ENCODE data around the gene ZNF146. TPM values are rescaled to one million over a fixed set of nuclear protein-coding genes. Genes with fewer than 3 reads are reported as not detected.

The ZNF146 gene
- total and polyA plus RNA-seq, 9 donors: 38.1 to 73.8 (median 56.2) TPM

DNA sequence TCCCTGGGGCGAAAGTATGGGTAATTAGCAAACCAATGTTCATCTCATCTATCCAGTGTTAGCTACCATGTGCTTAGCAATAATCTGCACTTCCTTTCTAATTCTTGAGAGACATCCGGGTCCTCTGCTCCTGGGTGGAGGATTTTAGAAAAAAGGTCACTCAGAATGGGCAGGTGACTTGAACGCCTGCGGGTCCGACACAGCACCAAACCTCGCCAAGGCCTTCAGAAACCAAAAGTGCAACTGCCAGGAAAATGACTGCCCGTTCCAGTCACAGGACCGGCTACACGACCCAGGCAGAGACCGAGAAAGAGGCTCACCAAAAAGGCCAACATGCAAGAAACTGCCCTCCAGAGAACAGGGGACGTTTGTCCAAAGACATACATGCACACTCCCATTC lies 39.9 kb downstream of the ZNF146 start:
- Histone ChIP-seq H3K36me3 (no peaks in the 10 kb centered on the region), H3K4me3 (no peak overlapping the region), H3K9me3 (no peaks in the 10 kb centered on the region), H3K4me1 (ENCODE audit: insufficient read depth) (no peaks in the 10 kb centered on the region), H3K27ac (no peak overlapping the region), H3K27me3 (no peaks in the 10 kb centered on the region)
- WGBS, 3 donors: 95 to 97% (median 97%) methylated on average over 11 of the region's 11 CpGs
- no peak for DNase-seq
- TF ChIP-seq EP300 (IDR thresholded peaks at IDR 0.05): no peak
- no peak for TF ChIP-seq CTCF (IDR thresholded peaks at IDR 0.05)
- TF ChIP-seq POLR2A (IDR thresholded peaks at IDR 0.05): no peak
- intact Hi-C loops (cut with DNase I): no loop called here

DNA sequence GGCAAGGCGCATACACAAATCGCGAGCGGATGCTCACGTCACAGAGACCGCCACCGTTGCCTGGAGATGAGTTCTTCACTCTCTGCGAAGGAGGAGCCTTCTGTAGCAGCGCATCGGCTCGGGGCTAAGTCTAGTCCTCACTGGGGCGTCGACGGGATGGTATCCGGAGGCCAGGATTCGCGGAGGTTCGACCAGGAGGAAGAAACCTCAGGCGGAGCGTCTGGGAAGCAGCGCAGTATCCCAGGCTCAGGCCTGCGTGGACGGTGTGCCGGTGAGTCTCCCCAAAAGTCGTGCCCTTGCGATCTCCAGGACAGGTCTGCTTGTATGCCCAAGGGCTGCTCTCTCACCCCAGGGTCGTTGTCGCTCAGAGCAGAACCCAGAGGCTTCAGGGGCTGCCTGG lies 40.4 kb downstream of the ZNF146 start:
- WGBS, 3 donors: 95% methylated on average over 28 of the region's 28 CpGs
- no peaks in the 10 kb centered on the region for H3K36me3 ChIP-seq
- H3K4me3 ChIP-seq: no peak overlapping the region
- no peak overlapping the region for H3K27ac ChIP-seq
- no peak for TF ChIP-seq EP300 (IDR thresholded peaks at IDR 0.05)
- intact Hi-C loops (cut with DNase I): no loop called here
- no peaks in the 10 kb centered on the region for H3K27me3 ChIP-seq
- no peaks in the 10 kb centered on the region for H3K4me1 ChIP-seq (ENCODE audit: insufficient read depth)
- H3K9me3 ChIP-seq: no peaks in the 10 kb centered on the region
- no peak for DNase-seq

GRCh38 chr19:36256064-36256463 lies 41.2 kb downstream of the ZNF146 start:
- H3K4me1 ChIP-seq (ENCODE audit: insufficient read depth): no peaks in the 10 kb centered on the region
- H3K27me3 ChIP-seq: no peaks in the 10 kb centered on the region
- H3K27ac ChIP-seq: no peak overlapping the region
- no peaks in the 10 kb centered on the region for H3K9me3 ChIP-seq
- H3K36me3 ChIP-seq: no peaks in the 10 kb centered on the region
- H3K4me3 ChIP-seq: no peak overlapping the region
- no peak for DNase-seq
- 94 to 96% (median 95%) methylated on average over 15 of the region's 15 CpGs for WGBS, 3 donors
- no peak for TF ChIP-seq EP300 (IDR thresholded peaks at IDR 0.05)
- no peak for TF ChIP-seq CTCF (IDR thresholded peaks at IDR 0.05)
- no peak for TF ChIP-seq POLR2A (IDR thresholded peaks at IDR 0.05)
- intact Hi-C loops (cut with DNase I): no loop called here

GRCh38 chr19:36256853-36257519 lies 42.1 kb downstream of the ZNF146 start:
- H3K27ac ChIP-seq: no peak overlapping the region
- DNase-seq: no peak

More at GRCh38 chr19:36256853-36257519, 42.1 kb downstream of the ZNF146 start:
- H3K27me3 ChIP-seq: no peaks in the 10 kb centered on the region
- no peak overlapping the region for H3K4me3 ChIP-seq
- H3K36me3 ChIP-seq: no peaks in the 10 kb centered on the region
- intact Hi-C loops (cut with DNase I): no loop called here
- H3K9me3 ChIP-seq: no peaks in the 10 kb centered on the region
- no peaks in the 10 kb centered on the region for H3K4me1 ChIP-seq (ENCODE audit: insufficient read depth)
- TF ChIP-seq EP300 (IDR thresholded peaks at IDR 0.05): no peak
- TF ChIP-seq POLR2A (IDR thresholded peaks at IDR 0.05): no peak
- TF ChIP-seq CTCF (IDR thresholded peaks at IDR 0.05): no peak
- 44 to 60% (median 56%) methylated on average over 41 to 42 of the region's 42 CpGs for WGBS, 3 donors
